ENCODE results near the gene BBX.

- TF ChIP-seq, protein P1, sequence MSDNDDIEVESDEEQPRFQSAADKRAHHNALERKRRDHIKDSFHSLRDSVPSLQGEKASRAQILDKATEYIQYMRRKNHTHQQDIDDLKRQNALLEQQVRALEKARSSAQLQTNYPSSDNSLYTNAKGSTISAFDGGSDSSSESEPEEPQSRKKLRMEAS (IDR thresholded peaks at IDR 0.05), result no peak
- TF ChIP-seq YY1 (IDR thresholded peaks at IDR 0.05) (no peak), JUND (IDR thresholded peaks at IDR 0.05) (no peak), GABPA (IDR thresholded peaks at IDR 0.05 in 1 of 2, conservative IDR thresholded peaks at IDR 0.05 in 1 of 2) (no peak), EGR1 (IDR thresholded peaks at IDR 0.05; ENCODE audit: low read depth in 2 of 2) (no peak), RAD21 (IDR thresholded peaks at IDR 0.05) (no peak), FOXA1 (IDR thresholded peaks at IDR 0.05) (no peak), SP1 (IDR thresholded peaks at IDR 0.05) (no peak)
- TF ChIP-seq, protein P2, sequence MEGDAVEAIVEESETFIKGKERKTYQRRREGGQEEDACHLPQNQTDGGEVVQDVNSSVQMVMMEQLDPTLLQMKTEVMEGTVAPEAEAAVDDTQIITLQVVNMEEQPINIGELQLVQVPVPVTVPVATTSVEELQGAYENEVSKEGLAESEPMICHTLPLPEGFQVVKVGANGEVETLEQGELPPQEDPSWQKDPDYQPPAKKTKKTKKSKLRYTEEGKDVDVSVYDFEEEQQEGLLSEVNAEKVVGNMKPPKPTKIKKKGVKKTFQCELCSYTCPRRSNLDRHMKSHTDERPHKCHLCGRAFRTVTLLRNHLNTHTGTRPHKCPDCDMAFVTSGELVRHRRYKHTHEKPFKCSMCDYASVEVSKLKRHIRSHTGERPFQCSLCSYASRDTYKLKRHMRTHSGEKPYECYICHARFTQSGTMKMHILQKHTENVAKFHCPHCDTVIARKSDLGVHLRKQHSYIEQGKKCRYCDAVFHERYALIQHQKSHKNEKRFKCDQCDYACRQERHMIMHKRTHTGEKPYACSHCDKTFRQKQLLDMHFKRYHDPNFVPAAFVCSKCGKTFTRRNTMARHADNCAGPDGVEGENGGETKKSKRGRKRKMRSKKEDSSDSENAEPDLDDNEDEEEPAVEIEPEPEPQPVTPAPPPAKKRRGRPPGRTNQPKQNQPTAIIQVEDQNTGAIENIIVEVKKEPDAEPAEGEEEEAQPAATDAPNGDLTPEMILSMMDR (IDR thresholded peaks at IDR 0.05; ENCODE audit: low read depth, low read length, missing input control), result no peak
Measured at GRCh38 chr3:107739227-107739626, 216.5 kb downstream of the BBX start.
